Astrocyte (in vitro differentiated cells and primary cell): ENCODE data around the gene DHCR7. TPM values are rescaled to one million over a fixed set of nuclear protein-coding genes. Genes with fewer than 3 reads are reported as not detected.

ENCODE experiments used
- DNase-seq: peaks from one replicate; pipeline ENCODE4 v3.0.0-alpha.2; 2010; ENCODE audit warnings: low read depth
- FAIRE-seq: peaks from 2 replicates; lab custom pipeline; 2011; peaks lifted over from hg19 to GRCh38; lab: Jason Lieb, UNC
- H2AFZ ChIP-seq: 2 replicates; pipeline ENCODE4 v1.6.0; 2012; ENCODE audit warnings: low read depth, low read length, inconsistent platforms
- H3K27ac ChIP-seq: 2 replicates; pipeline ENCODE4 v1.5.1; 2011; ENCODE audit warnings: low read depth, low read length, inconsistent platforms
- H3K27me3 ChIP-seq: 2 replicates; pipeline ENCODE4 v1.6.0; 2011; ENCODE audit warnings: low read length, inconsistent platforms; ENCODE audit not compliant: insufficient read depth
- H3K36me3 ChIP-seq: 2 replicates; pipeline ENCODE4 v1.5.1; 2011; ENCODE audit warnings: low read length, inconsistent platforms; ENCODE audit not compliant: insufficient read depth
- H3K4me1 ChIP-seq: 2 replicates; pipeline ENCODE4 v1.5.1; 2011; ENCODE audit warnings: low read length, inconsistent platforms; ENCODE audit not compliant: insufficient read depth
- H3K4me2 ChIP-seq: 2 replicates; pipeline ENCODE4 v1.6.0; 2012; ENCODE audit warnings: low read length, inconsistent platforms
- H3K4me3 ChIP-seq: 2 replicates; pipeline ENCODE4 v1.5.1; 2011; ENCODE audit warnings: low read depth, mild to moderate bottlenecking, low read length, inconsistent platforms; ENCODE audit not compliant: insufficient read depth
- H3K79me2 ChIP-seq: 2 replicates; pipeline ENCODE4 v1.6.0; 2012; ENCODE audit warnings: mild to moderate bottlenecking, low read length, inconsistent platforms; ENCODE audit not compliant: insufficient read depth
- H3K9ac ChIP-seq: 2 replicates; pipeline ENCODE4 v1.6.0; 2012; ENCODE audit warnings: mild to moderate bottlenecking, low read length, inconsistent platforms
- H3K9me3 ChIP-seq: 2 replicates; pipeline ENCODE4 v1.5.1; 2012; ENCODE audit warnings: low read depth, mild to moderate bottlenecking, low read length, inconsistent platforms; ENCODE audit not compliant: insufficient read depth
- H4K20me1 ChIP-seq: 2 replicates; pipeline ENCODE4 v1.6.0; 2012; ENCODE audit warnings: low read length, inconsistent platforms; ENCODE audit not compliant: insufficient read depth
- H3K27ac Mint-ChIP-seq: one replicate; pipeline ENCODE4 v1.8.0; 2021; ENCODE audit warnings: mild to moderate bottlenecking, mixed read lengths; ENCODE audit not compliant: unreplicated experiment
- H3K27me3 Mint-ChIP-seq: one replicate; pipeline ENCODE4 v1.8.0; 2021; ENCODE audit warnings: low read depth, mixed read lengths; ENCODE audit not compliant: unreplicated experiment
- H3K36me3 Mint-ChIP-seq: one replicate; pipeline ENCODE4 v1.8.0; 2021; ENCODE audit warnings: low read depth, mixed read lengths; ENCODE audit not compliant: unreplicated experiment
- H3K4me1 Mint-ChIP-seq: one replicate; pipeline ENCODE4 v1.8.0; 2021; ENCODE audit warnings: low read depth, mixed read lengths; ENCODE audit not compliant: unreplicated experiment
- H3K4me3 Mint-ChIP-seq: one replicate; pipeline ENCODE4 v1.8.0; 2021; ENCODE audit warnings: mild to moderate bottlenecking, moderate library complexity, mixed read lengths; ENCODE audit not compliant: unreplicated experiment
- H3K9me3 Mint-ChIP-seq: one replicate; pipeline ENCODE4 v1.8.0; 2021; ENCODE audit warnings: mild to moderate bottlenecking, mixed read lengths; ENCODE audit not compliant: unreplicated experiment
- EZH2 ChIP-seq: IDR thresholded peaks from 2 replicates; pipeline ENCODE4 v1.6.1; 2012; ENCODE audit warnings: mild to moderate bottlenecking, low read length, inconsistent platforms; ENCODE audit not compliant: insufficient read depth
- total RNA-seq: library from RNA; stranded (reverse); gene quantifications from 2 replicates; pipeline ENCODE4 v1.2.1, GENCODE V29; 2021
- TF ChIP-seq, protein P1 (sequence below): IDR thresholded peaks from 2 replicates; pipeline ENCODE4 v1.5.1; 2011; ENCODE audit warnings: low read depth, mild to moderate bottlenecking, inconsistent platforms, low read length, moderate library complexity; ENCODE audit not compliant: insufficient read depth

Gene DHCR7
- total RNA-seq, 1 donor from 2014 or later = 92.8 TPM

DNA sequence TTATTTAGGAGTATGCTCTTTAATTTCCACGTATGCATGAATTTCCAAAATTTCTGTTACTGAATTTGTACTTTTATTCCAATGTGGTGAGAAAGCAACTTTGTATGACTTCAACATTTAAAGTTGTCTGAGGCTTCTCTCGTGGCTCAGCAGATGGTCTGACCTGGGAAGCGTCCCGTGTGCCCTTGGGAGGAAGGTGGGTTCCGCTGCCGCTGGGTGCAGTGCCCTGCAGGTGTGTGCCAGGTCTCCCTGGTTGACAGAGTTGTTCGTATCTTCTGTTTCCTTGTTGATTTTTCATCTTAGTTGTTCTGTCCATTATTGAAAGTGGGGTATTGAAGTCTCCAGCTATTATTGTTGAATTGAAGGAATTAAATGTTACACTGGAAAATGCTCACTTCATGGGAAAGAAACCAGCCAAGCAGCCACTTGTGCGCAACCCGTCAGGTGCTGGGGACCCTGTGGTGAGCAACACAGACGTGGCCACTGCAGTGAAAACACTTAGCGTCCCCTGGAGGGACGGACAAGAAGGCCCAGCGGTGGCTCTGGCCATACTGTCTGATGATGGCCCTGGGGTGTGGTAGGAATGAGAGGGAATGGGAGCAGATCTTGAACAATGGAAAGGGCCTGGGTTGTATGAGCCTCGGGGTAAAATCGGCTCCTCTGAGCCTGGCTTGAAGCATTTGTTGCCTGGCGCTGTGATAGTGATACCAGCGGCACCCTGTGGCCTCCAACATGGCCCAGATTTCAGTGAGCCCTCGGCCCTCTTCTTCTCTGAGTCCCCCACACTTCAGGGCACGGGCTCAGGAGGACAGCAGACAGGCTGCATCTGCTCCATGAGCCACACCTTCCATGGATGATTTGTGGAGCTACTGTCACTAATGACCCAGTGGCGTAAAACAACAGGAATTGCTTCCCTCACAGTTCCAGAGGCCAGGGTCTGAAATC is 47.4 kb upstream of the DHCR7 start:
- no peak overlapping the region for H3K4me2 ChIP-seq
- FAIRE-seq (no peak), DNase-seq (no peak)
- H3K4me1 Mint-ChIP-seq = no peaks in the 10 kb centered on the region
- H2AFZ ChIP-seq = no peak overlapping the region
- no peaks in the 10 kb centered on the region for H3K27me3 Mint-ChIP-seq
- H3K36me3 Mint-ChIP-seq = peaks cover 58% of the 10 kb centered on the region
- no peaks in the 10 kb centered on the region for H3K4me1 ChIP-seq
- H4K20me1 ChIP-seq = peaks cover 3% of the 10 kb centered on the region
- no peak overlapping the region for H3K27ac Mint-ChIP-seq
- H3K9me3 Mint-ChIP-seq = peaks cover 4% of the 10 kb centered on the region
- no peak for TF ChIP-seq EZH2
- TF ChIP-seq, protein P1, sequence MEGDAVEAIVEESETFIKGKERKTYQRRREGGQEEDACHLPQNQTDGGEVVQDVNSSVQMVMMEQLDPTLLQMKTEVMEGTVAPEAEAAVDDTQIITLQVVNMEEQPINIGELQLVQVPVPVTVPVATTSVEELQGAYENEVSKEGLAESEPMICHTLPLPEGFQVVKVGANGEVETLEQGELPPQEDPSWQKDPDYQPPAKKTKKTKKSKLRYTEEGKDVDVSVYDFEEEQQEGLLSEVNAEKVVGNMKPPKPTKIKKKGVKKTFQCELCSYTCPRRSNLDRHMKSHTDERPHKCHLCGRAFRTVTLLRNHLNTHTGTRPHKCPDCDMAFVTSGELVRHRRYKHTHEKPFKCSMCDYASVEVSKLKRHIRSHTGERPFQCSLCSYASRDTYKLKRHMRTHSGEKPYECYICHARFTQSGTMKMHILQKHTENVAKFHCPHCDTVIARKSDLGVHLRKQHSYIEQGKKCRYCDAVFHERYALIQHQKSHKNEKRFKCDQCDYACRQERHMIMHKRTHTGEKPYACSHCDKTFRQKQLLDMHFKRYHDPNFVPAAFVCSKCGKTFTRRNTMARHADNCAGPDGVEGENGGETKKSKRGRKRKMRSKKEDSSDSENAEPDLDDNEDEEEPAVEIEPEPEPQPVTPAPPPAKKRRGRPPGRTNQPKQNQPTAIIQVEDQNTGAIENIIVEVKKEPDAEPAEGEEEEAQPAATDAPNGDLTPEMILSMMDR = no peak
- H3K27ac ChIP-seq = no peak overlapping the region
- H3K4me3 ChIP-seq = no peak overlapping the region
- no peaks in the 10 kb centered on the region for H3K9me3 ChIP-seq
- H3K27me3 ChIP-seq = no peaks in the 10 kb centered on the region
- peaks cover 15% of the 10 kb centered on the region for H3K36me3 ChIP-seq
- no peaks in the 10 kb centered on the region for H3K79me2 ChIP-seq
- H3K4me3 Mint-ChIP-seq = no peak overlapping the region
- H3K9ac ChIP-seq = no peak overlapping the region

DNA sequence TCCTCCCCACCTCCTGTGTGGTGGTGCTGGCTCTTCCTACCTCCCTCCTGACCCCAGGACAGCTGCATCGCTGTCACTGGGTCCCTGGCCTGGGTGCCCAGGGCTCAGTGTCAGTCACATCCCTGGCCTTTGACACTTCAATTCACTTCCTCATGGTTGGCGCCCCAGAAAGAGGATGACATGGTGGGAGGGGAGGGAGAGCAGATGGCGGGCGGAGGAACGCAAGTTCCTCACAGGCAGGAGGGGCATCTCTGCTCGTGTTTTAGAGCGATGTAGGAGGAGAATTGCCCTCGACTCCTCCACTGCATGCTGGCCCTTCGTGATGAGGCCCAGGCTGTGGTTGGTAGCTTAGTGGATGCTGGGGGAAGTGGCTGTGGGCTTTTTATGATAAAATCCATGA is 43.7 kb upstream of the DHCR7 start:
- Mint-ChIP-seq H3K4me1 (peaks cover 18% of the 10 kb centered on the region), H3K27ac (no peak overlapping the region), H3K9me3 (peaks cover 2% of the 10 kb centered on the region), H3K36me3 (peaks cover 54% of the 10 kb centered on the region), H3K27me3 (no peaks in the 10 kb centered on the region), H3K4me3 (no peak overlapping the region)
- Histone ChIP-seq H3K27me3 (no peaks in the 10 kb centered on the region), H2AFZ (no peak overlapping the region), H3K36me3 (peaks cover 7% of the 10 kb centered on the region), H3K27ac (no peak overlapping the region), H3K4me1 (peaks cover 11% of the 10 kb centered on the region), H3K79me2 (no peaks in the 10 kb centered on the region), H3K9ac (no peak overlapping the region), H3K9me3 (no peaks in the 10 kb centered on the region), H4K20me1 (peaks cover 10% of the 10 kb centered on the region), H3K4me2 (no peak overlapping the region), H3K4me3 (no peak overlapping the region)
- FAIRE-seq (no peak), DNase-seq (no peak)
- no peak for TF ChIP-seq EZH2
- TF ChIP-seq, protein P1 = no peak

DNA sequence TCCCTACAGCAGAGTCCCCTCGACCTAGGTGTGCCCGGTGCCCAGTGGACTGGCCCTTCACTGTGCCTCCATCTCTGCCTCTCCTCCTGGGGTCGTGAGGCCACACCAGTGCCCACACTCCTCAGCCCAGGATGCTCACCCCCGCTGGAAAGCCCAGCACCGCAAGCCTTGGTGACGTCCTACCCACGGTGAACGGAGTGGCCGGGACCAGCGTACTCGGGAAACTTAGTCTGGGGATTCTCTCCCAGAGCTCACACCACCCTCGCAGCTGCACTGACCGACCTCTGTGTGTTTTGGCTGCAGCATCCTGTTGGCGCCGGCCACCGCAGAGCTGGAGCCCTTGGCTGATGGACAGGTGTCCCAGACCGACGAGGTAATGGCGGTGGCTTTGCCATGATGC is 43.3 kb upstream of the DHCR7 start:
- peaks cover 8% of the 10 kb centered on the region for H3K36me3 ChIP-seq
- no peaks in the 10 kb centered on the region for H3K79me2 ChIP-seq
- H3K4me2 ChIP-seq = no peak overlapping the region
- H3K4me3 Mint-ChIP-seq = no peak overlapping the region
- DNase-seq (no peak), FAIRE-seq (no peak)
- H3K27ac ChIP-seq = no peak overlapping the region
- no peak overlapping the region for H2AFZ ChIP-seq
- H3K9me3 Mint-ChIP-seq = peaks cover 2% of the 10 kb centered on the region
- H3K27me3 ChIP-seq = no peaks in the 10 kb centered on the region
- H3K4me1 ChIP-seq = peaks cover 11% of the 10 kb centered on the region
- H3K36me3 Mint-ChIP-seq = peaks cover 50% of the 10 kb centered on the region
- peaks cover 10% of the 10 kb centered on the region for H4K20me1 ChIP-seq
- H3K4me1 Mint-ChIP-seq = peaks cover 18% of the 10 kb centered on the region
- no peaks in the 10 kb centered on the region for H3K27me3 Mint-ChIP-seq
- no peak overlapping the region for H3K9ac ChIP-seq
- H3K27ac Mint-ChIP-seq = no peak overlapping the region
- H3K4me3 ChIP-seq = no peak overlapping the region
- TF ChIP-seq, protein P1 = no peak
- TF ChIP-seq EZH2 = no peak
- H3K9me3 ChIP-seq = no peaks in the 10 kb centered on the region
